ENCODE data around the gene GSTA3. TPM values are rescaled to one million over a fixed set of nuclear protein-coding genes. Genes with fewer than 3 reads are reported as not detected.

GSTA3 gene
- total and polyA plus RNA-seq, 2 experiments from 2014 or later, result not detected

DNA sequence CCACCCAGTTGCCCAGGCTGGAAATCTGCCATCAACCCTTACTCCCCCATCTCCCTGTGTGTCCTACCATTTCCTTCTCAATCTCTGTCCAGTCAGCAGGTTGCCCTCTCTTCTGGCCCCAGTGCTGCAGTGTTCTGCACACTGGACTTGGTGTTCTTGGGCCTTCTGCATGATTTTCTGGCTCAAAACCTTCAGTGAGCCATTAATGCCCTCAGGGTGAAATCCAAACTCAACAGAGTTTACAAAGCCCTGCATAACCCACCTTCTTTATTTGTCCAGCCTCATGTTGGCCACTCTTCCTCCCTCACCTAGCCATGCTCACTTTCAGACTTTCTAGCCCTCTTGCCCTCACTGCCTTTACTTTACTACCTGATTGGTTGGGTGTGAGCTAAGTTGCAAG is 5.0 kb upstream of the GSTA3 start:
- TF ChIP-seq EZH2phosphoT487 (IDR thresholded peaks at IDR 0.05; ENCODE audit: insufficient read depth, low read depth) (no peak), EZH2 (IDR thresholded peaks at IDR 0.05; ENCODE audit: insufficient read depth, poor library complexity, severe bottlenecking) (no peak)
- no peak overlapping the region for H3K9ac ChIP-seq
- no peaks in the 10 kb centered on the region for H3K9me2 ChIP-seq (ENCODE audit: insufficient read depth)
- no peak overlapping the region for H3K4me2 ChIP-seq (ENCODE audit: unreplicated experiment)
- H2AFZ ChIP-seq, result no peak overlapping the region
- H3K79me2 ChIP-seq (ENCODE audit: insufficient read depth), result no peaks in the 10 kb centered on the region
- H3K27ac ChIP-seq, result no peak overlapping the region
- H3K4me3 ChIP-seq, result no peak overlapping the region
- H3F3A ChIP-seq (ENCODE audit: insufficient read depth), result no peaks in the 10 kb centered on the region
- no peaks in the 10 kb centered on the region for H3K36me3 ChIP-seq (ENCODE audit: low read depth)
- no peaks in the 10 kb centered on the region for H3K9me3 ChIP-seq (ENCODE audit: low read depth)
- no peaks in the 10 kb centered on the region for H3K27me3 ChIP-seq (replicated peaks; ENCODE audit: insufficient read depth)
- DNase-seq, result no peak
- H3K4me1 ChIP-seq (ENCODE audit: insufficient read depth), result peaks cover 11% of the 10 kb centered on the region
- H4K20me1 ChIP-seq (ENCODE audit: insufficient read depth), result no peaks in the 10 kb centered on the region
- in situ Hi-C loops (cut with MboI), result no loop called here

GRCh38 chr6:52910091-52910490 is 593 bp upstream of the GSTA3 start:
- H2AFZ ChIP-seq, result no peak overlapping the region
- H3K36me3 ChIP-seq (ENCODE audit: low read depth), result no peaks in the 10 kb centered on the region
- no peaks in the 10 kb centered on the region for H3F3A ChIP-seq (ENCODE audit: insufficient read depth)
- in situ Hi-C loops (cut with MboI), result no loop called here
- no peak overlapping the region for H3K4me3 ChIP-seq
- 82 to 84% methylated on average over 4 of the region's 4 CpGs for whole genome bisulfite sequencing, 2 experiments (ENCODE audit: low coverage in 1 of 2, low lambda C conversion rate in 2 of 2, missing lambda C conversion rate in 2 of 2)
- no peaks in the 10 kb centered on the region for H3K9me2 ChIP-seq (ENCODE audit: insufficient read depth)
- H3K27me3 ChIP-seq (replicated peaks; ENCODE audit: insufficient read depth), result no peaks in the 10 kb centered on the region
- H3K9ac ChIP-seq, result no peak overlapping the region
- H4K20me1 ChIP-seq (ENCODE audit: insufficient read depth), result no peaks in the 10 kb centered on the region
- no peak for TF ChIP-seq EZH2phosphoT487 (IDR thresholded peaks at IDR 0.05; ENCODE audit: insufficient read depth, low read depth)
- TF ChIP-seq EZH2 (IDR thresholded peaks at IDR 0.05; ENCODE audit: insufficient read depth, poor library complexity, severe bottlenecking), result no peak
- no peak for DNase-seq
- no peak overlapping the region for H3K27ac ChIP-seq
- no peaks in the 10 kb centered on the region for H3K79me2 ChIP-seq (ENCODE audit: insufficient read depth)
- no peak overlapping the region for H3K4me2 ChIP-seq (ENCODE audit: unreplicated experiment)
- no peaks in the 10 kb centered on the region for H3K4me1 ChIP-seq (ENCODE audit: insufficient read depth)
- no peaks in the 10 kb centered on the region for H3K9me3 ChIP-seq (ENCODE audit: low read depth)

DNA sequence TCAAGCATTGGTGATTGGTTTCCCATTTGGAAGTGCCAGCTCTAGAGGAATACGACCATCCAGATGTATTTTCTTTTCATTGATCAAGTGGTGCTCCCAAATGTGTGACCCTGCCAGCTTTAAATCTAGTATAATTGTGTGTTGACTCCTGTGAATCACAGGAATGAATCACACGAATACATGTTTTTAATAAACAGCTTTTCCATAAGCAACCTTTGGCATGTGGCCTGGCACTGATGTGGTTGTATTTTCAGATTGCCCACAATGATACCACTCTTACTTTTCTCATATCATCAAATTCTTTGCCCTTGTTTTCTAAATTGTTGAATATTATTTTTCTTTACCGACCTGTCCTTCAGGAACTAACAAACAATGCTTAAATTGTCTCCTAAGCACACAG is 367 bp downstream of the GSTA3 start:
- Histone ChIP-seq H3K4me2 (ENCODE audit: unreplicated experiment) (no peak overlapping the region), H3F3A (ENCODE audit: insufficient read depth) (no peaks in the 10 kb centered on the region), H3K36me3 (ENCODE audit: low read depth) (no peaks in the 10 kb centered on the region), H3K79me2 (ENCODE audit: insufficient read depth) (no peaks in the 10 kb centered on the region), H3K9ac (no peak overlapping the region), H3K4me1 (ENCODE audit: insufficient read depth) (no peaks in the 10 kb centered on the region), H2AFZ (no peak overlapping the region), H3K27me3 (replicated peaks; ENCODE audit: insufficient read depth) (no peaks in the 10 kb centered on the region), H4K20me1 (ENCODE audit: insufficient read depth) (no peaks in the 10 kb centered on the region), H3K27ac (no peak overlapping the region), H3K9me2 (ENCODE audit: insufficient read depth) (no peaks in the 10 kb centered on the region), H3K4me3 (no peak overlapping the region), H3K9me3 (ENCODE audit: low read depth) (no peaks in the 10 kb centered on the region)
- 56 to 63% methylated on average over 3 of the region's 3 CpGs for WGBS, 2 experiments (ENCODE audit: low coverage in 1 of 2, low lambda C conversion rate in 2 of 2, missing lambda C conversion rate in 2 of 2)
- TF ChIP-seq EZH2phosphoT487 (IDR thresholded peaks at IDR 0.05; ENCODE audit: insufficient read depth, low read depth) (no peak), EZH2 (IDR thresholded peaks at IDR 0.05; ENCODE audit: insufficient read depth, poor library complexity, severe bottlenecking) (no peak)
- DNase-seq, result peak; percentile 45
- in situ Hi-C loops (cut with MboI), result no loop called here

DNA sequence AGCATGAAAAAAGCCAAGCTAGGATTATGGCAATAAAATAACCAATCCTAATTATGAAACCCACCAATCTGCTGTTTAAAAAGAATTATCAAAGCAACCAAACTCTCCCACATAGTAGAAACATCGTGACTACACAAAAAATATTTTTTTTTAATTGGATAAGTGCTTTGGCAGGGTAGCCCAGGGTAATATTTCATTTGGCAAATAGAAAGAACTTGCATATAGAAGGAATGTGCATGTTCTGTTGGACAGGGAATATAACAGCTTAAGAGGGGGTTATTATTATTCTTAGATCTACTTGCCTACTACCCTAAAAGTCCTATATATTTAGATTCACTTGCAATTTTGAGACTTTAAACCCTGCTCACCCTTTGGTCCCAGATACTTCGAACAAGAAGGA is 972 bp downstream of the GSTA3 start:
- Histone ChIP-seq H3K27ac (no peak overlapping the region), H3F3A (ENCODE audit: insufficient read depth) (no peaks in the 10 kb centered on the region), H2AFZ (no peak overlapping the region), H3K9me2 (ENCODE audit: insufficient read depth) (no peaks in the 10 kb centered on the region), H3K4me2 (ENCODE audit: unreplicated experiment) (no peak overlapping the region), H3K9me3 (ENCODE audit: low read depth) (no peaks in the 10 kb centered on the region), H3K79me2 (ENCODE audit: insufficient read depth) (no peaks in the 10 kb centered on the region), H4K20me1 (ENCODE audit: insufficient read depth) (no peaks in the 10 kb centered on the region), H3K4me1 (ENCODE audit: insufficient read depth) (no peaks in the 10 kb centered on the region), H3K36me3 (ENCODE audit: low read depth) (no peaks in the 10 kb centered on the region), H3K9ac (no peak overlapping the region), H3K4me3 (no peak overlapping the region), H3K27me3 (replicated peaks; ENCODE audit: insufficient read depth) (no peaks in the 10 kb centered on the region)
- 51 to 53% methylated on average over 2 of the region's 2 CpGs for WGBS, 2 experiments (ENCODE audit: low coverage in 1 of 2, low lambda C conversion rate in 2 of 2, missing lambda C conversion rate in 2 of 2)
- no peak for DNase-seq
- no peak for TF ChIP-seq EZH2 (IDR thresholded peaks at IDR 0.05; ENCODE audit: insufficient read depth, poor library complexity, severe bottlenecking)
- TF ChIP-seq EZH2phosphoT487 (IDR thresholded peaks at IDR 0.05; ENCODE audit: insufficient read depth, low read depth), result no peak
- in situ Hi-C loops (cut with MboI), result no loop called here
